Neuronal stem cell (in vitro differentiated cells): Measurements from ENCODE around the gene TREH.

ENCODE experiments used
- DNase-seq: peaks from one replicate; pipeline ENCODE4 v3.0.0-alpha.2; 2013; ENCODE audit warnings: low spot score
- H2AFZ ChIP-seq: one replicate; pipeline ENCODE4 v1.6.1; 2013; ENCODE audit warnings: mild to moderate bottlenecking, low read length, inconsistent platforms
- H2AK5ac ChIP-seq: 2 replicates; pipeline ENCODE4 v1.6.1; 2013; ENCODE audit warnings: low read depth, mild to moderate bottlenecking, inconsistent platforms, low read length, moderate library complexity, mixed read lengths
- H2BK120ac ChIP-seq: 2 replicates; pipeline ENCODE4 v1.6.1; 2013; ENCODE audit warnings: low read depth, mild to moderate bottlenecking, inconsistent platforms, low read length, moderate library complexity, mixed read lengths
- H2BK12ac ChIP-seq: one replicate; pipeline ENCODE4 v1.6.1; 2013; ENCODE audit warnings: low read length, inconsistent platforms
- H2BK15ac ChIP-seq: 2 replicates; pipeline ENCODE4 v1.6.1; 2013; ENCODE audit warnings: mild to moderate bottlenecking, low read length, inconsistent platforms, mixed read lengths
- H2BK5ac ChIP-seq: one replicate; pipeline ENCODE4 v1.6.1; 2013; ENCODE audit warnings: inconsistent platforms, mild to moderate bottlenecking, low read length, moderate library complexity
- H3K14ac ChIP-seq: one replicate; pipeline ENCODE4 v1.6.1; 2013; ENCODE audit warnings: low read length, inconsistent platforms
- H3K18ac ChIP-seq: 2 replicates; pipeline ENCODE4 v1.6.1; 2013; ENCODE audit warnings: low read length, inconsistent platforms
- H3K23ac ChIP-seq: 2 replicates; pipeline ENCODE4 v1.6.1; 2013; ENCODE audit warnings: low read depth, mild to moderate bottlenecking, mixed read lengths, low read length, inconsistent platforms; ENCODE audit not compliant: poor library complexity
- H3K27ac ChIP-seq: replicated peaks from 3 replicates; pipeline ENCODE4 v1.5.1; 2013; ENCODE audit warnings: low read length, inconsistent platforms
- H3K27me3 ChIP-seq, 3 experiments: 2 replicates each; pipeline ENCODE4 v1.6.1; 2013; ENCODE audit warnings: low read length in 3 of 3, mild to moderate bottlenecking in 2 of 3, inconsistent platforms in 1 of 3, low read depth in 1 of 3, mixed read lengths in 1 of 3, moderate library complexity in 1 of 3; ENCODE audit not compliant: control insufficient read depth in 3 of 3, insufficient read depth in 3 of 3
- H3K36me3 ChIP-seq, 2 donors: replicated peaks in 1 of 2; 2 replicates each; pipeline ENCODE4 v1.6.1; 2013; ENCODE audit warnings: low read length in 2 of 2; ENCODE audit not compliant: control insufficient read depth in 2 of 2, insufficient read depth in 2 of 2
- H3K4ac ChIP-seq: 2 replicates; pipeline ENCODE4 v1.6.1; 2013; ENCODE audit warnings: inconsistent platforms, mild to moderate bottlenecking, low read length, moderate library complexity
- H3K4me1 ChIP-seq, 2 donors: 1 replicate in 1 of 2; 2 replicates in 1 of 2; pipeline ENCODE4 v1.6.1; 2013; ENCODE audit warnings: low read length in 2 of 2, low read depth in 1 of 2; ENCODE audit not compliant: control insufficient read depth in 2 of 2, insufficient read depth in 1 of 2
- H3K4me2 ChIP-seq: one replicate; pipeline ENCODE4 v1.6.1; 2013; ENCODE audit warnings: mild to moderate bottlenecking, low read length, inconsistent platforms; ENCODE audit not compliant: insufficient read depth, poor library complexity, severe bottlenecking
- H3K4me3 ChIP-seq, 2 donors: 2 replicates each; pipeline ENCODE4 v1.5.1; 2013; ENCODE audit warnings: low read length in 2 of 2, mild to moderate bottlenecking in 2 of 2, inconsistent platforms in 1 of 2, moderate library complexity in 1 of 2
- H3K79me1 ChIP-seq: one replicate; pipeline ENCODE4 v1.6.1; 2013; ENCODE audit warnings: low read depth, mild to moderate bottlenecking, inconsistent platforms, low read length, moderate library complexity
- H3K9ac ChIP-seq: one replicate; pipeline ENCODE4 v1.6.1; 2013; ENCODE audit warnings: mild to moderate bottlenecking, low read depth, low read length, inconsistent platforms; ENCODE audit not compliant: poor library complexity
- H3K9me3 ChIP-seq, 2 donors: replicated peaks in 1 of 2; 2 replicates each; pipeline versions ENCODE3 to v1.6.1; 2013; ENCODE audit warnings: low read length in 2 of 2, mild to moderate bottlenecking in 2 of 2, inconsistent platforms in 1 of 2, low read depth in 1 of 2, mixed read lengths in 1 of 2, moderate library complexity in 1 of 2; ENCODE audit not compliant: control insufficient read depth in 2 of 2, insufficient read depth in 1 of 2
- H4K8ac ChIP-seq: one replicate; pipeline ENCODE4 v1.6.1; 2013; ENCODE audit warnings: low read depth, mild to moderate bottlenecking, inconsistent platforms, low read length, moderate library complexity
- H4K91ac ChIP-seq: one replicate; pipeline ENCODE4 v1.6.1; 2013; ENCODE audit warnings: low read length, low read depth, mild to moderate bottlenecking, inconsistent platforms; ENCODE audit not compliant: poor library complexity
- WGBS, 2 donors: extraction: QIAGEN DNeasy Blood & Tissue Kit; methylation state at CpG; one replicate each; pipeline ENCODE4 v1.1.7; 2013; ENCODE audit warnings: missing lambda C conversion rate in 2 of 2, mixed read lengths in 1 of 2; ENCODE audit not compliant: insufficient read length in 2 of 2, insufficient replicate concordance in 1 of 2; ENCODE audit errors: extremely low coverage in 2 of 2; 5-methylcytosine and 5-hydroxymethylcytosine counted together

Gene TREH

GRCh38 chr11:118645066-118645715 lies 34.3 kb downstream of the TREH start:
- Histone ChIP-seq H2AK5ac (no peak overlapping the region), H3K9me3 (no peaks in the 10 kb centered on the region), H3K23ac (no peak overlapping the region), H3K4me2 (no peak overlapping the region), H3K9ac (no peak overlapping the region), H3K36me3 (peaks cover 64 to 98% of the 10 kb centered on the region in 2 donors), H4K91ac (no peak overlapping the region), H2BK120ac (no peak overlapping the region), H4K8ac (no peak overlapping the region), H3K4me1 (no peaks in the 10 kb centered on the region), H3K18ac (no peak overlapping the region), H3K4me3 (no peak overlapping the region), H2BK12ac (no peak overlapping the region), H3K27me3 (no peaks in the 10 kb centered on the region), H3K4ac (no peak overlapping the region), H3K27ac (no peak overlapping the region), H2BK15ac (no peak overlapping the region), H3K14ac (no peak overlapping the region), H2BK5ac (no peak overlapping the region), H3K79me1 (peaks cover 2% of the 10 kb centered on the region), H2AFZ (no peak overlapping the region)
- DNase-seq, result no peak
- WGBS, 2 donors, result no CpG with 5 or more reads among the region's 24 CpGs

- H2AFZ ChIP-seq, result no peak overlapping the region
- no peak overlapping the region for H2BK12ac ChIP-seq
- H3K4me1 ChIP-seq, result no peaks in the 10 kb centered on the region
- no CpG with 5 or more reads among the region's 10 CpGs for WGBS, 2 donors
- no peak overlapping the region for H2BK5ac ChIP-seq
- no peak overlapping the region for H3K14ac ChIP-seq
- peaks cover 2% of the 10 kb centered on the region for H3K79me1 ChIP-seq
- H4K8ac ChIP-seq, result no peak overlapping the region
- no peak overlapping the region for H3K4me3 ChIP-seq
- no peak overlapping the region for H4K91ac ChIP-seq
- H3K23ac ChIP-seq, result no peak overlapping the region
- H3K18ac ChIP-seq, result no peak overlapping the region
- H3K4me2 ChIP-seq, result no peak overlapping the region
- no peak for DNase-seq
- H3K9ac ChIP-seq, result no peak overlapping the region
- H3K27ac ChIP-seq, result no peak overlapping the region
- no peak overlapping the region for H2BK15ac ChIP-seq
- H2AK5ac ChIP-seq, result no peak overlapping the region
- H3K4ac ChIP-seq, result no peak overlapping the region
- H3K9me3 ChIP-seq, result no peaks in the 10 kb centered on the region
- no peak overlapping the region for H2BK120ac ChIP-seq
- no peaks in the 10 kb centered on the region for H3K27me3 ChIP-seq
- H3K36me3 ChIP-seq, result peaks cover 62 to 98% of the 10 kb centered on the region in 2 donors
Observed at GRCh38 chr11:118644496-118644895, 35.0 kb downstream of the TREH start.

GRCh38 chr11:118643995-118644345 lies 35.5 kb downstream of the TREH start:
- Histone ChIP-seq H4K8ac (no peak overlapping the region), H2BK15ac (no peak overlapping the region), H4K91ac (no peak overlapping the region), H3K4me2 (no peak overlapping the region), H3K23ac (no peak overlapping the region), H3K4me3 (no peak overlapping the region), H3K79me1 (peaks cover 4% of the 10 kb centered on the region), H2AK5ac (no peak overlapping the region), H2AFZ (no peak overlapping the region), H3K4ac (no peak overlapping the region), H2BK120ac (no peak overlapping the region), H3K27me3 (no peaks in the 10 kb centered on the region), H3K9ac (no peak overlapping the region), H3K4me1 (no peaks in the 10 kb centered on the region), H3K36me3 (peaks cover 64 to 98% of the 10 kb centered on the region in 2 donors), H2BK5ac (no peak overlapping the region), H3K18ac (no peak overlapping the region), H3K27ac (no peak overlapping the region), H2BK12ac (no peak overlapping the region), H3K14ac (no peak overlapping the region), H3K9me3 (no peaks in the 10 kb centered on the region)
- no CpG with 5 or more reads among the region's 7 CpGs for WGBS, 2 donors
- no peak for DNase-seq

- WGBS, 2 donors, result no CpG with 5 or more reads among the region's 11 CpGs
- Histone ChIP-seq H3K9ac (no peak overlapping the region), H3K4me3 (no peak overlapping the region), H3K9me3 (no peaks in the 10 kb centered on the region), H3K4me2 (no peak overlapping the region), H4K91ac (no peak overlapping the region), H2BK15ac (no peak overlapping the region), H3K79me1 (peaks cover 6% of the 10 kb centered on the region), H3K18ac (no peak overlapping the region), H3K23ac (no peak overlapping the region), H4K8ac (no peak overlapping the region), H3K4ac (no peak overlapping the region), H2BK5ac (no peak overlapping the region), H3K36me3 (peaks cover 67 to 98% of the 10 kb centered on the region in 2 donors), H3K27me3 (no peaks in the 10 kb centered on the region), H3K27ac (no peak overlapping the region), H2BK120ac (no peak overlapping the region), H2AFZ (no peak overlapping the region), H3K14ac (no peak overlapping the region), H2AK5ac (no peak overlapping the region), H3K4me1 (no peaks in the 10 kb centered on the region), H2BK12ac (no peak overlapping the region)
- DNase-seq, result no peak
Observed at GRCh38 chr11:118643142-118643994, 36.1 kb downstream of the TREH start.
